Measurements from ENCODE around the gene ADAP1. TPM values are rescaled to one million over a fixed set of nuclear protein-coding genes. Genes with fewer than 3 reads are reported as not detected.

ADAP1 gene
- total and polyA plus RNA-seq, 2 of the 8 experiments (the other 6 are each of a cell fraction or from before 2014, with no cell fraction given): 5.8 to 6.1 TPM

GRCh38 chr7:885893-886625, 68.4 kb downstream of the ADAP1 start (continued):
- TF ChIP-seq POU5F1 (IDR thresholded peaks at IDR 0.05; ENCODE audit: low read depth, low read length) (no peak), FOSL1 (IDR thresholded peaks at IDR 0.05; ENCODE audit: insufficient read depth, low read depth, low read length) (no peak), POLR2A (IDR thresholded peaks at IDR 0.05; ENCODE audit: control extremely low read depth in 1 of 2, low read depth in 2 of 2, low read length in 2 of 2) (no peak), CBX5 (IDR thresholded peaks at IDR 0.05; ENCODE audit: low read depth, low read length) (no peak), RFX5 (IDR thresholded peaks at IDR 0.05; ENCODE audit: borderline replicate concordance, low read depth, low read length) (no peak), SAP30 (IDR thresholded peaks at IDR 0.05; ENCODE audit: insufficient read depth, insufficient replicate concordance, low read length) (no peak)
- TF ChIP-seq, protein P1, sequence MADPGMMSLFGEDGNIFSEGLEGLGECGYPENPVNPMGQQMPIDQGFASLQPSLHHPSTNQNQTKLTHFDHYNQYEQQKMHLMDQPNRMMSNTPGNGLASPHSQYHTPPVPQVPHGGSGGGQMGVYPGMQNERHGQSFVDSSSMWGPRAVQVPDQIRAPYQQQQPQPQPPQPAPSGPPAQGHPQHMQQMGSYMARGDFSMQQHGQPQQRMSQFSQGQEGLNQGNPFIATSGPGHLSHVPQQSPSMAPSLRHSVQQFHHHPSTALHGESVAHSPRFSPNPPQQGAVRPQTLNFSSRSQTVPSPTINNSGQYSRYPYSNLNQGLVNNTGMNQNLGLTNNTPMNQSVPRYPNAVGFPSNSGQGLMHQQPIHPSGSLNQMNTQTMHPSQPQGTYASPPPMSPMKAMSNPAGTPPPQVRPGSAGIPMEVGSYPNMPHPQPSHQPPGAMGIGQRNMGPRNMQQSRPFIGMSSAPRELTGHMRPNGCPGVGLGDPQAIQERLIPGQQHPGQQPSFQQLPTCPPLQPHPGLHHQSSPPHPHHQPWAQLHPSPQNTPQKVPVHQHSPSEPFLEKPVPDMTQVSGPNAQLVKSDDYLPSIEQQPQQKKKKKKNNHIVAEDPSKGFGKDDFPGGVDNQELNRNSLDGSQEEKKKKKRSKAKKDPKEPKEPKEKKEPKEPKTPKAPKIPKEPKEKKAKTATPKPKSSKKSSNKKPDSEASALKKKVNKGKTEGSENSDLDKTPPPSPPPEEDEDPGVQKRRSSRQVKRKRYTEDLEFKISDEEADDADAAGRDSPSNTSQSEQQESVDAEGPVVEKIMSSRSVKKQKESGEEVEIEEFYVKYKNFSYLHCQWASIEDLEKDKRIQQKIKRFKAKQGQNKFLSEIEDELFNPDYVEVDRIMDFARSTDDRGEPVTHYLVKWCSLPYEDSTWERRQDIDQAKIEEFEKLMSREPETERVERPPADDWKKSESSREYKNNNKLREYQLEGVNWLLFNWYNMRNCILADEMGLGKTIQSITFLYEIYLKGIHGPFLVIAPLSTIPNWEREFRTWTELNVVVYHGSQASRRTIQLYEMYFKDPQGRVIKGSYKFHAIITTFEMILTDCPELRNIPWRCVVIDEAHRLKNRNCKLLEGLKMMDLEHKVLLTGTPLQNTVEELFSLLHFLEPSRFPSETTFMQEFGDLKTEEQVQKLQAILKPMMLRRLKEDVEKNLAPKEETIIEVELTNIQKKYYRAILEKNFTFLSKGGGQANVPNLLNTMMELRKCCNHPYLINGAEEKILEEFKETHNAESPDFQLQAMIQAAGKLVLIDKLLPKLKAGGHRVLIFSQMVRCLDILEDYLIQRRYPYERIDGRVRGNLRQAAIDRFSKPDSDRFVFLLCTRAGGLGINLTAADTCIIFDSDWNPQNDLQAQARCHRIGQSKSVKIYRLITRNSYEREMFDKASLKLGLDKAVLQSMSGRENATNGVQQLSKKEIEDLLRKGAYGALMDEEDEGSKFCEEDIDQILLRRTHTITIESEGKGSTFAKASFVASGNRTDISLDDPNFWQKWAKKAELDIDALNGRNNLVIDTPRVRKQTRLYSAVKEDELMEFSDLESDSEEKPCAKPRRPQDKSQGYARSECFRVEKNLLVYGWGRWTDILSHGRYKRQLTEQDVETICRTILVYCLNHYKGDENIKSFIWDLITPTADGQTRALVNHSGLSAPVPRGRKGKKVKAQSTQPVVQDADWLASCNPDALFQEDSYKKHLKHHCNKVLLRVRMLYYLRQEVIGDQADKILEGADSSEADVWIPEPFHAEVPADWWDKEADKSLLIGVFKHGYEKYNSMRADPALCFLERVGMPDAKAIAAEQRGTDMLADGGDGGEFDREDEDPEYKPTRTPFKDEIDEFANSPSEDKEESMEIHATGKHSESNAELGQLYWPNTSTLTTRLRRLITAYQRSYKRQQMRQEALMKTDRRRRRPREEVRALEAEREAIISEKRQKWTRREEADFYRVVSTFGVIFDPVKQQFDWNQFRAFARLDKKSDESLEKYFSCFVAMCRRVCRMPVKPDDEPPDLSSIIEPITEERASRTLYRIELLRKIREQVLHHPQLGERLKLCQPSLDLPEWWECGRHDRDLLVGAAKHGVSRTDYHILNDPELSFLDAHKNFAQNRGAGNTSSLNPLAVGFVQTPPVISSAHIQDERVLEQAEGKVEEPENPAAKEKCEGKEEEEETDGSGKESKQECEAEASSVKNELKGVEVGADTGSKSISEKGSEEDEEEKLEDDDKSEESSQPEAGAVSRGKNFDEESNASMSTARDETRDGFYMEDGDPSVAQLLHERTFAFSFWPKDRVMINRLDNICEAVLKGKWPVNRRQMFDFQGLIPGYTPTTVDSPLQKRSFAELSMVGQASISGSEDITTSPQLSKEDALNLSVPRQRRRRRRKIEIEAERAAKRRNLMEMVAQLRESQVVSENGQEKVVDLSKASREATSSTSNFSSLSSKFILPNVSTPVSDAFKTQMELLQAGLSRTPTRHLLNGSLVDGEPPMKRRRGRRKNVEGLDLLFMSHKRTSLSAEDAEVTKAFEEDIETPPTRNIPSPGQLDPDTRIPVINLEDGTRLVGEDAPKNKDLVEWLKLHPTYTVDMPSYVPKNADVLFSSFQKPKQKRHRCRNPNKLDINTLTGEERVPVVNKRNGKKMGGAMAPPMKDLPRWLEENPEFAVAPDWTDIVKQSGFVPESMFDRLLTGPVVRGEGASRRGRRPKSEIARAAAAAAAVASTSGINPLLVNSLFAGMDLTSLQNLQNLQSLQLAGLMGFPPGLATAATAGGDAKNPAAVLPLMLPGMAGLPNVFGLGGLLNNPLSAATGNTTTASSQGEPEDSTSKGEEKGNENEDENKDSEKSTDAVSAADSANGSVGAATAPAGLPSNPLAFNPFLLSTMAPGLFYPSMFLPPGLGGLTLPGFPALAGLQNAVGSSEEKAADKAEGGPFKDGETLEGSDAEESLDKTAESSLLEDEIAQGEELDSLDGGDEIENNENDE (IDR thresholded peaks at IDR 0.05; ENCODE audit: insufficient replicate concordance, low read length): no peak
